Loucy (cell line): ENCODE measurements around the gene VWA5B1.

Experiments used
- H2AFZ ChIP-seq: fragments of 200-600 bp; sonication (generic); 2 replicates; pipeline ENCODE4 v1.6.0; 2016; ENCODE audit warnings: antibody characterized with exemption, mild to moderate bottlenecking, low read length, moderate library complexity
- H3F3A ChIP-seq: fragments of 200-600 bp; 2 replicates; pipeline ENCODE4 v1.6.0; 2016; ENCODE audit warnings: antibody characterized with exemption, low read depth, mild to moderate bottlenecking
- H3K27me3 ChIP-seq: fragments of 200-600 bp; sonication (generic); 2 replicates; pipeline ENCODE4 v1.6.1; 2014; ENCODE audit warnings: low read length, mild to moderate bottlenecking; ENCODE audit not compliant: insufficient read depth, poor library complexity, severe bottlenecking
- H3K36me3 ChIP-seq: fragments of 200-600 bp; sonication (generic); 2 replicates; pipeline ENCODE4 v1.6.1; 2016; ENCODE audit warnings: low read length; ENCODE audit not compliant: insufficient read depth
- H3K4me1 ChIP-seq: fragments of 200-600 bp; sonication (generic); 2 replicates; pipeline ENCODE4 v1.5.1; 2014; ENCODE audit warnings: low read length, mild to moderate bottlenecking; ENCODE audit not compliant: insufficient read depth, poor library complexity, severe bottlenecking
- H3K4me2 ChIP-seq: fragments of 200-600 bp; sonication (generic); 2 replicates; pipeline ENCODE4 v1.6.0; 2014; ENCODE audit warnings: antibody characterized with exemption, low read length, low read depth, mild to moderate bottlenecking; ENCODE audit not compliant: poor library complexity, severe bottlenecking
- H3K4me3 ChIP-seq: fragments of 200-600 bp; sonication (generic); 2 replicates; pipeline ENCODE4 v1.5.1; 2014; ENCODE audit warnings: low read length, mild to moderate bottlenecking, mixed read lengths; ENCODE audit not compliant: poor library complexity, severe bottlenecking
- H3K79me2 ChIP-seq: fragments of 200-600 bp; sonication (generic); 2 replicates; pipeline ENCODE4 v1.6.1; 2014; ENCODE audit warnings: low read length; ENCODE audit not compliant: insufficient read depth
- H3K9ac ChIP-seq: fragments of 200-600 bp; sonication (generic); 2 replicates; pipeline ENCODE4 v1.6.0; 2014; ENCODE audit warnings: mild to moderate bottlenecking, low read depth, low read length, moderate library complexity; ENCODE audit not compliant: poor library complexity, severe bottlenecking
- H3K9me2 ChIP-seq: fragments of 200-600 bp; sonication (generic); replicated peaks from 2 replicates; pipeline ENCODE4 v1.6.1; 2016; ENCODE audit warnings: low read depth, low read length, mixed read lengths
- H3K9me3 ChIP-seq: fragments of 200-600 bp; sonication (generic); 2 replicates; pipeline ENCODE4 v1.6.1; 2014; ENCODE audit warnings: mild to moderate bottlenecking, antibody characterized with exemption, low read length, low read depth; ENCODE audit not compliant: insufficient read depth
- H4K20me1 ChIP-seq: fragments of 200-600 bp; sonication (generic); 2 replicates; pipeline ENCODE4 v1.6.0; 2014; ENCODE audit warnings: antibody characterized with exemption, low read length, mild to moderate bottlenecking; ENCODE audit not compliant: insufficient read depth, poor library complexity, severe bottlenecking
- EZH2phosphoT487 ChIP-seq: fragments of 200-600 bp; IDR thresholded peaks from 2 replicates; pipeline ENCODE4 v1.6.1; 2018; ENCODE audit warnings: antibody characterized with exemption, mild to moderate bottlenecking, moderate library complexity, borderline replicate concordance
- TF ChIP-seq, protein P1 (sequence below): fragments of 200-600 bp; sonication (generic); conservative IDR thresholded peaks from 2 replicates; pipeline ENCODE4 v1.5.1; 2014; ENCODE audit warnings: mild to moderate bottlenecking, antibody characterized with exemption, low read length

Gene VWA5B1

DNA sequence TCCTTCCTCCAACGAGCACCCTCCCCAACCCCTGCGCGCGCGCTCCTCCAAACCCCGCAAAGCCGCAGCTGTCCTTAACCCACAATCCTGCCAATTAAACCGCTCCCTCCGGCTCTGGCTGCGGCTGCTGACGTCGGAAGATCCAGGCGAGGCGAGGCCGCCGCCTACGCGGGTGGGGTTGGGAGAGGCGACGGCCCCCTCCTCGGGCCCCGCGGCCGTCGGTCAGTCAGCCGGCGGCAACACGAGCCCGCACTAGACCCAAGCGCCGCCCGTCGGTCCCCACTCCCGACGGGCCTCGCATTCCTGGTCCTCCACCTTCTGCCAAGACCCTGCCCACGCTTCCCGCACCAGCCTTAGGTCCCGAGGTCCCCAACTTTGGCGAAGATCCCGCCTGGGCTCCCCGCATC is 75.4 kb downstream of the VWA5B1 start:
- Histone ChIP-seq H3K36me3 (no peaks in the 10 kb centered on the region), H2AFZ (no peak overlapping the region), H3K27me3 (no peaks in the 10 kb centered on the region), H3K4me3 (no peak overlapping the region), H3K9me2 (no peaks in the 10 kb centered on the region), H4K20me1 (no peaks in the 10 kb centered on the region), H3K4me2 (no peak overlapping the region), H3K79me2 (no peaks in the 10 kb centered on the region), H3K9me3 (no peaks in the 10 kb centered on the region), H3K9ac (no peak overlapping the region), H3F3A (no peaks in the 10 kb centered on the region), H3K4me1 (no peaks in the 10 kb centered on the region)
- TF ChIP-seq, protein P1, sequence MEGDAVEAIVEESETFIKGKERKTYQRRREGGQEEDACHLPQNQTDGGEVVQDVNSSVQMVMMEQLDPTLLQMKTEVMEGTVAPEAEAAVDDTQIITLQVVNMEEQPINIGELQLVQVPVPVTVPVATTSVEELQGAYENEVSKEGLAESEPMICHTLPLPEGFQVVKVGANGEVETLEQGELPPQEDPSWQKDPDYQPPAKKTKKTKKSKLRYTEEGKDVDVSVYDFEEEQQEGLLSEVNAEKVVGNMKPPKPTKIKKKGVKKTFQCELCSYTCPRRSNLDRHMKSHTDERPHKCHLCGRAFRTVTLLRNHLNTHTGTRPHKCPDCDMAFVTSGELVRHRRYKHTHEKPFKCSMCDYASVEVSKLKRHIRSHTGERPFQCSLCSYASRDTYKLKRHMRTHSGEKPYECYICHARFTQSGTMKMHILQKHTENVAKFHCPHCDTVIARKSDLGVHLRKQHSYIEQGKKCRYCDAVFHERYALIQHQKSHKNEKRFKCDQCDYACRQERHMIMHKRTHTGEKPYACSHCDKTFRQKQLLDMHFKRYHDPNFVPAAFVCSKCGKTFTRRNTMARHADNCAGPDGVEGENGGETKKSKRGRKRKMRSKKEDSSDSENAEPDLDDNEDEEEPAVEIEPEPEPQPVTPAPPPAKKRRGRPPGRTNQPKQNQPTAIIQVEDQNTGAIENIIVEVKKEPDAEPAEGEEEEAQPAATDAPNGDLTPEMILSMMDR, result no peak
- TF ChIP-seq EZH2phosphoT487, result no peak

DNA sequence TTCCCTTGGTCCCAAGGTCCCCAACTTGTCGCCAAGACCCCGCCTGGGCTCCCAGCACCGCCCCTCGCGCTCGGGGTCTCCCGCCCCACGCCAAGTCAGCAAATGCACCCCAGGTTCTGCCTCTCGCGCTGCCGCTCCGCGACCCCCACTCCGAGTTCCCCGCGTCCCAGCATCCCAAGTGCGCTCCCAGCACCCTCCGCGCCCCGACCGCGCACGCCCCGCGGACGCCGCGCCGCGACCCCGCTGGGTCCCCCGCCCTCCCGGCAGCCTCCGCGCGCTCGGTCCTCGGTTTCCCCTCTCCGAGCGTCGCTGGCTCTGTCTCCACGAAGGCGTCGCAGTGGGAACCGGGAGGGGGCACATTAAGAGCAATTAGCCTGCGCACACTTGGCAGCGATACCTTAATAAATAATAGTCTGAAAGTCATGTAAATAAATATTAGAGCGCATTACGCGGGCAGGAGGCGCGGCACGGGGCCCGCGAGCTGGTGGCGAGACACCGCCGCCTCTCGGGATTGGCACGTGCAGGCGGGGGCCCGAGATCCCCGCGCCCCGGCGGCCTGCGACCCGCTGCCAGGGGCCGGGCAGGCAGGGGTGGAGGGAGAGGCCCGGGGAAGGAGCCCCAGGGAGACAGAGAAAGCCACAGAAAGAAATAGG is 75.9 kb downstream of the VWA5B1 start:
- H3K9ac ChIP-seq, result no peak overlapping the region
- H3K4me3 ChIP-seq, result no peak overlapping the region
- H3K27me3 ChIP-seq, result no peaks in the 10 kb centered on the region
- no peaks in the 10 kb centered on the region for H3K9me2 ChIP-seq
- no peak overlapping the region for H3K4me2 ChIP-seq
- H3F3A ChIP-seq, result no peaks in the 10 kb centered on the region
- H3K9me3 ChIP-seq, result no peaks in the 10 kb centered on the region
- H3K79me2 ChIP-seq, result no peaks in the 10 kb centered on the region
- H3K36me3 ChIP-seq, result no peaks in the 10 kb centered on the region
- H4K20me1 ChIP-seq, result no peaks in the 10 kb centered on the region
- no peak overlapping the region for H2AFZ ChIP-seq
- H3K4me1 ChIP-seq, result no peaks in the 10 kb centered on the region
- TF ChIP-seq EZH2phosphoT487, result no peak
- TF ChIP-seq, protein P1, result no peak

DNA sequence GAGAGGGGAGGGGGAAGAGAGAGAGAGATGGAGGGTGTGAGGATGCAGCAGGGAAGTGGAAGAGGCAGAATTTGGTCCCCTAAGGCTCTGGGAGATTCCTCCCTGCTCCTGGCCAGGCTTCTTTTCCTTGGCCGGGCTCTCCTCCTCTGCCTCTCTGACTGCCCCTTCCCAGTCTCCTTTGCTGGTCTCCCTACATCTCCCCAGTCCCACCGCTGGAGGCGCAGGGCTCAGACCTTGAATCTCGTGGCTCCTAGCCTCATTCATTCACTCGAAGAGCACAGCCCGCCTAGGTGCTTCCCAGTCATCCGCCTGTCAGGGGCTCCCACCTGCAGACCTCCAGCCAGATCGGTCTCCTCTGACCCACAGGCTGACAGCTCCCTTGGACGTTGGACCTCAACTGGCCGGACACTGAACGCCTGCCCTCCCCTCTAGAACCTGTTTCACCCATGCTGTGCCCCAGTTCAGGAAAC is 76.5 kb downstream of the VWA5B1 start:
- H3K9me2 ChIP-seq, result no peaks in the 10 kb centered on the region
- no peaks in the 10 kb centered on the region for H4K20me1 ChIP-seq
- H3K4me3 ChIP-seq, result no peak overlapping the region
- no peak overlapping the region for H3K4me2 ChIP-seq
- no peaks in the 10 kb centered on the region for H3K9me3 ChIP-seq
- H3F3A ChIP-seq, result no peaks in the 10 kb centered on the region
- H3K9ac ChIP-seq, result no peak overlapping the region
- no peaks in the 10 kb centered on the region for H3K4me1 ChIP-seq
- TF ChIP-seq, protein P1, result no peak
- TF ChIP-seq EZH2phosphoT487, result no peak
- H3K27me3 ChIP-seq, result no peaks in the 10 kb centered on the region
- H2AFZ ChIP-seq, result no peak overlapping the region
- no peaks in the 10 kb centered on the region for H3K36me3 ChIP-seq
- H3K79me2 ChIP-seq, result no peaks in the 10 kb centered on the region
